ENCODE results near the gene SAMD5.
"Not testable (repeated sequence)": the region's sequence is repeated elsewhere in the genome, so short reads cannot be mapped to it uniquely, and the experiment has no call there.

Gene SAMD5

GRCh38 chr6:147528511-147529145 lies 20.1 kb downstream of the SAMD5 start:
- no peak for FAIRE-seq

GRCh38 chr6:147530132-147531060 lies 21.9 kb downstream of the SAMD5 start:
- FAIRE-seq = no peak

- FAIRE-seq = no peak
Observed at GRCh38 chr6:147531321-147531720, 22.8 kb downstream of the SAMD5 start.

GRCh38 chr6:147534116-147534860 lies 25.8 kb downstream of the SAMD5 start:
- no peak for FAIRE-seq

- no peak for FAIRE-seq
Observed at GRCh38 chr6:147538821-147539220, 30.3 kb downstream of the SAMD5 start.

DNA sequence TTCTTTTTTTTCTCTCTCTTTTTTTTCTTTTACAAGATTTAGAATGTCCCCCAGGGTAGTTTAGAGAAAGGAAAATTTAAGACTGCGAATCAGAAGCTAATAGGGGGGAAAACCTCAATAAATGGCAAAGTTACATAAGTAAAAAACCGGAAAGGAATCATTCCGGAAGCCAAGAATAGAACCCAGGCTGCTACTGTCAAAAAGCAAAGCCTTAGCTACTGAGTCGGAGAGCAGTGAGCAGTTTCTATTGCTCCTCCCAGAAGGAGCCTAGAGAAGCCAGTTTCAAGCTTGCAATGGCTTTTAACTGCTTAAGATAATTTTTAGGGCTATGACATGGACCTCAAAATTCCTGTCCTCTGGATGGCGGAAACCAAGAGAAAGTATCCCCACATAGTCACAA lies 31.6 kb downstream of the SAMD5 start:
- FAIRE-seq = no peak

GRCh38 chr6:147542436-147542835 lies 33.9 kb downstream of the SAMD5 start:
- not testable (repeated sequence) for FAIRE-seq

DNA sequence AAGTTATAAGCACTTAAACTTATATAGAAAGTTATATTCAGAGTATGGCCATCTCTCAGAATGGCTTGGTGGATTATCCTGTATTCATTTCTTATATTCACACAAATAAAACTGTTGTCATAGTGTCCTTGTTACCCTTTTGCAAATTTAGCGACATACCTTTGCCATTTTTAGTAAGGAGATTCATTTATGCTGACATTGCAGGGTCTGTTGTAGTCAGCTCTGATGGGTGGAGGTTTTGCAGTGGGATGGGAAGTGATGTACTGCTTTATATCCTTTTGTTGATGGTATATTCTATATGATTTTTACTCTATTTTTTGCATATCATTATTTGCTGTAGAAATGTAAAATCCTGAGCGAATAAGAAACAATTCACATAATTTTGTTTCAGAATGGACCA lies 35.9 kb downstream of the SAMD5 start:
- FAIRE-seq = no peak

DNA sequence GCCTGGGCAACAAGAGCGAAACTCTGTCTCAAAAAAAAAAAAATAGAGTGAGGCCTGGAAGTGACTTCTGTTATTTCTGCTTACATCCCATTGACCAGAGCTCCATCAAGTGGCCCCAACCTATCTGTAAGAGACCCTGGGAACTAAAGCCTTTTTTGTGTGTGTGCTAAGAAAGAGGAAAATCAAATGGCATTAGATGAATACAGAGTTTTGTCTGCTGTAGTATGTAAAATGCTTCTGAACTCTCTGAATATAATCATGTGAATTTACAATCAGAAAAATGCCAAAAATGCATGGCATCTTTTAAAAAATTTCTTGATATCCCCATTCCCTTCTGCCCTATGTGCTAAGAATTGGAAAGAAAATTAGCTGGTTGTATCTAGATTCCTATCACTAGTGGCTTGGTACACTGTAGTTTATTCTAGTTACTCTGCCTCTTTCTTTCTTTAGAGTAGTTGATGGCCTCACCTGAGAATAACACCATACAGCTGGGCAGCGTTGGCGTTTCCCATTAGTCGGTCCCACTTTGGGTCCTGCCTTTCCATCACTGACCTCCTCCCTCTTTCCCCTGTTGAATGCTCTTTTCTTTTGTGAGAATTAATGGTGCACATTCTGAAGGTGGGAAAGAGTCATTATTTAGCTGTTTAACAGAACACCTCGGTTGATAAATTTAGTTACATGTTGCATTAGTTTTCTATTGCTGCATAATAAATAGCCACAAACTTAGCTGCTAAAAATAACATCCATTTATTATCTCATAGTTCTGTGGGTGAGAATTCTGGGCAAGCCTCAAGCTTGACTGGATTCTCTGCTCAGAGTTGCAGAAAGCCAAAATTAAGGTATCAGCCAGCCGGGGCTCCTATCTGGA lies 38.2 kb downstream of the SAMD5 start:
- no peak for FAIRE-seq

DNA sequence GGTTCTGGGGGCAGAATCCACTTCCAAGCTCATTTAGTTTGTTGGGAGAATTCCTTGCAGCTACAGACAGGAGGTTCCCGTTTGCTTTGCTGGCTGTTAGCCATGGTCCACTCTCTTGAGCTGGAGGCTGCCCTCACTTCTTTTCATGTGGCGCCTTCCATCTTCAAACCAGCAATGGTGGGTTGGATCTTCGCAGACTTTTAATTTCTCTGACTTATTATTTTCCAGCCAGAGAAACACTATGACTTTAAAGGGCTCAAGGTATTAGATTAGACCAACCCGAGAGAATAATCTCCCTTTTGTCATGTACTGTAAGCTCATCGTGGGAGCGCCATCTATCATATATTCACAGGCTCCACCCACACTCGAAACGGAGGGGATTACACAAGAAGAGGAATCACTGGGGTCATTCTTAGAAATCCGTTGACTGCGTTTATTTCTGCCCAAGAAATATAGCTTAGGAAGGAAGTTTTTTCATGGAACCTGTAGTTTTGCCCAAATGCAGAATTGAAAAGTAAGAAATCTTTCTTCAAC lies 38.9 kb downstream of the SAMD5 start:
- FAIRE-seq = no peak

DNA sequence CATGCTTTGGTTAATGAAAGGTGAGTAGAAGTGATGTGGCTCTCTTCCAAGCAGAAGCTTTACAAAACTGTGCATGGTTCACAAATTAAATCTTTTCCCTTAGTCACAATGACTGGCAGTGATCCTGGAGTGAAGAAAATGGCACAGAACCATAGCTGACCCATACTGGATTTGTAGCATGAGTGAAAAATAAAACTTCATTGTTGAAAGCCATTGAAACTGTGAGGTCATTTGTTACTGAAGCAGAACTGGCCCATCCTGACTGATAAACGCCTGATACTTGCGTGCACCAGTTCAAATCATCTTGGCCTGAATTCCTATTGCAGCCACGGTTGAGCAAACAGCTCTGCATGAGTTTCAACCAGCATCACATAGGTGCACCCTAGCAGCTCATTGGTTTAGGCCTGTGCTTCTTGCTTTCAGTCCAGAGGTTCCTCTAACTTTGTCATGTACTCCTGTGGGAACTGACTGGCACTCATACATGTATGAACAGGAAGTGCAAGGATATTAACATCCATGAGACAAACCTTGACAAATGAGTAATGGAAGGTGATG lies 40.5 kb downstream of the SAMD5 start:
- FAIRE-seq = no peak

- FAIRE-seq = no peak
Observed at GRCh38 chr6:147549531-147549930, 41.0 kb downstream of the SAMD5 start.

DNA sequence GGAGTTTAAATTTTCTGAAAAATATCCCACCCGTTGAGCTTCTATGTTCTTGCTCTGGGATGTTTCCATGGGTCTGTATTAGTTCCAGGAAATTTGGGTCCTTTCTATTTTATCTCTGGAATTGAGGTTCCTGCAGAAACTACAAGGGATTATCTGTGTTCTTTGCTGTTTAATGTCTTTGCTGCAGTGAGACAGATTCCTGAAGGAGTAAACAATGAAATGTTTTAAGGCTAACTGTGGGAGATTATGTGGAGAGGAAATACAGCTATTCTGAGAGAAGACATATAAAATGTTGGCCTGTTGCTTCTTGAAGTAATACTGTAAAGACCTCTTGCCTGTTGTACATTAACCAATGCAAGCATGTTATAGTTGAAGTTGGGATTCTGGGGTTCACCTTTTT lies 43.5 kb downstream of the SAMD5 start:
- FAIRE-seq = no peak

GRCh38 chr6:147553099-147553498 lies 44.6 kb downstream of the SAMD5 start:
- FAIRE-seq = no peak

DNA sequence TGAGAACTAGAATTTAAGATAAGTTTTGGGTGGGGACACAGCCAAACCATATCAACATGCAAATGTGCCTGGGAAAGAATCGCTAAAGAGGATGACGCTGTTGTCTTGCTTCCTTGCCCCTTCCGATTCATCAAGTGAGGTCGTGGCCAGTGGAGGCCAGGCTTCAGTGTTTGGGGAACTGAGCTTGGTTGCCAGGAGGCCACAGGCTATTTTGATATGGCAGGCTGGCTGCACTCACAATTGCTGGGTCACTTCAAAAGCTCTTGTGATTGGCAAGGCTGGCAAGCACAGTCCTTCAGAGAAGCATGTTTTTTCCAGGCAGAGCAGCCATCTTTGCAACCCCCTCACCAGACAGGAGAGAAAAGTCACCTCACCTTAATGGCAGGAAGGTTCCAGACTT lies 45.8 kb downstream of the SAMD5 start:
- no peak for FAIRE-seq

- no peak for FAIRE-seq
Observed at GRCh38 chr6:147559006-147559405, 50.5 kb downstream of the SAMD5 start.

GRCh38 chr6:147560670-147561069 lies 52.2 kb downstream of the SAMD5 start:
- no peak for FAIRE-seq

DNA sequence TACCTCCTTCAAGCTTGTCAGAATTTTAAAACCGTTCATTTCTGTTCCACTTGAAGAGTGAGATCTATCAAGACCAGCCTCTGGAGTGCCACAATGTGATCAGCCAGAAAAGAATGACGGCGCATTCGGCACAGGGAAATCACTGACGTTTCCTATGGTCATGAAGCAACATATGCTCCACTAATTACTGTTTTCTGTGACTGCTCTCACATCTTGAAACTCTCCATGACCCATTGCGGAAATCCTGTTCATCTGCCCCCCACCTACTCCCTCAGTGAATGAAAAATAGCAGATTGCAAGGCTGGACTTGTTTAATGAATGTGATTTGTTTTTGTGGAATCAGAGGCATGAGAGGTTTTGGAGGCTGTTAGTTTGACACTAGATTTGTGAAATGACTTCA lies 53.2 kb downstream of the SAMD5 start:
- FAIRE-seq = no peak

GRCh38 chr6:147563472-147563871 lies 55.0 kb downstream of the SAMD5 start:
- no peak for FAIRE-seq

- FAIRE-seq = no peak
Observed at GRCh38 chr6:147564556-147564955, 56.1 kb downstream of the SAMD5 start.

DNA sequence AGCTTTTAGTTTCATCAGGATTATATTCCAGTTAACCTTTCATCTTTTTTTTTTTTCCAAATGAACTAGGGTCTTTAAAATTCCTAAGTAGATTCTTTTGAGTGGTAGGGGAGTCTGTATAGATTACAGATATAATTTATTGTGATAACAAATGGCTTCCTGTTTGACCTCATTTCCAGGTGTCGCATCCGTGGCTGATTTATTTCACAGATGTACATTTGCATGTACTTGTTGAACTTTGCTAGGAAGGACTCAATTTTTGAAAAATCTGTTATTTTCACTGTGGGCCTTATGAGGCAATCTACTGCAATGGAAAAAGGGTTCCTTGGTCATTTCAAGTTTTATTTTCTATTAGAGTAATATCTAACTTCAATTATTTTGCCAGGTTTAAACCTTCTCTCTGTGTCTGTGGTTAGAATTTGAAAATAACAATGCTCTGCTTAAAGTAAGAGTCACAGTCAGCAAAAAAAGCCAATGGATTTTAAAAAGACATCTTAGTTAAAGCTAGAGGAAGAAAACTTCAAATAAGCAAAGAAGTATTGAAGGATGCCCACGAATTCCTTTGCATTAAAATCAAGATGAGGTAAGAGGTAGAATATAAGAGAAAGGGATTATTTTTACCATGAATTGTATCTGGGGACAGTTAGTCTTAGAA lies 57.9 kb downstream of the SAMD5 start:
- no peak for FAIRE-seq
